Myocyte (in vitro differentiated cells): ENCODE data around the gene HSPA1B. TPM values are rescaled to one million over a fixed set of nuclear protein-coding genes. Genes with fewer than 3 reads are reported as not detected.
"Not testable (repeated sequence)": the region's sequence is repeated elsewhere in the genome, so short reads cannot be mapped to it uniquely, and the experiment has no call there.

Experiments
- DNase-seq: peaks from one replicate; pipeline ENCODE4 v3.0.0-alpha.2; 2012; ENCODE audit warnings: low read depth
- total RNA-seq: library from RNA; depleted of rRNA; stranded (reverse); fragments of >200 nt; gene quantifications from 2 replicates; pipeline ENCODE4 v1.2.3, GENCODE V29; 2014

Gene HSPA1B
- total RNA-seq, 1 donor from 2014 or later, result 98.7 TPM

- DNase-seq, result no peak
Observed at GRCh38 chr6:31825553-31825952, 2.0 kb upstream of the HSPA1B start.

- DNase-seq, result peak; percentile 89
Observed at GRCh38 chr6:31826793-31827285, 699 bp upstream of the HSPA1B start.

DNA sequence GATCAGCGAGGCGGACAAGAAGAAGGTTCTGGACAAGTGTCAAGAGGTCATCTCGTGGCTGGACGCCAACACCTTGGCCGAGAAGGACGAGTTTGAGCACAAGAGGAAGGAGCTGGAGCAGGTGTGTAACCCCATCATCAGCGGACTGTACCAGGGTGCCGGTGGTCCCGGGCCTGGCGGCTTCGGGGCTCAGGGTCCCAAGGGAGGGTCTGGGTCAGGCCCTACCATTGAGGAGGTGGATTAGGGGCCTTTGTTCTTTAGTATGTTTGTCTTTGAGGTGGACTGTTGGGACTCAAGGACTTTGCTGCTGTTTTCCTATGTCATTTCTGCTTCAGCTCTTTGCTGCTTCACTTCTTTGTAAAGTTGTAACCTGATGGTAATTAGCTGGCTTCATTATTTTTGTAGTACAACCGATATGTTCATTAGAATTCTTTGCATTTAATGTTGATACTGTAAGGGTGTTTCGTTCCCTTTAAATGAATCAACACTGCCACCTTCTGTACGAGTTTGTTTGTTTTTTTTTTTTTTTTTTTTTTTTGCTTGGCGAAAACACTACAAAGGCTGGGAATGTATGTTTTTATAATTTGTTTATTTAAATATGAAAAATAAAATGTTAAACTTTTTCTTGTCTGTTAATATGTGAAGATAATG, 2.2 kb downstream of the HSPA1B start:
- peak; percentile 53 for DNase-seq

GRCh38 chr6:31830886-31831335, 3.4 kb downstream of the HSPA1B start:
- no peak for DNase-seq

- DNase-seq, result no peak
Observed at GRCh38 chr6:31831350-31832215, 4.0 kb downstream of the HSPA1B start.

DNA sequence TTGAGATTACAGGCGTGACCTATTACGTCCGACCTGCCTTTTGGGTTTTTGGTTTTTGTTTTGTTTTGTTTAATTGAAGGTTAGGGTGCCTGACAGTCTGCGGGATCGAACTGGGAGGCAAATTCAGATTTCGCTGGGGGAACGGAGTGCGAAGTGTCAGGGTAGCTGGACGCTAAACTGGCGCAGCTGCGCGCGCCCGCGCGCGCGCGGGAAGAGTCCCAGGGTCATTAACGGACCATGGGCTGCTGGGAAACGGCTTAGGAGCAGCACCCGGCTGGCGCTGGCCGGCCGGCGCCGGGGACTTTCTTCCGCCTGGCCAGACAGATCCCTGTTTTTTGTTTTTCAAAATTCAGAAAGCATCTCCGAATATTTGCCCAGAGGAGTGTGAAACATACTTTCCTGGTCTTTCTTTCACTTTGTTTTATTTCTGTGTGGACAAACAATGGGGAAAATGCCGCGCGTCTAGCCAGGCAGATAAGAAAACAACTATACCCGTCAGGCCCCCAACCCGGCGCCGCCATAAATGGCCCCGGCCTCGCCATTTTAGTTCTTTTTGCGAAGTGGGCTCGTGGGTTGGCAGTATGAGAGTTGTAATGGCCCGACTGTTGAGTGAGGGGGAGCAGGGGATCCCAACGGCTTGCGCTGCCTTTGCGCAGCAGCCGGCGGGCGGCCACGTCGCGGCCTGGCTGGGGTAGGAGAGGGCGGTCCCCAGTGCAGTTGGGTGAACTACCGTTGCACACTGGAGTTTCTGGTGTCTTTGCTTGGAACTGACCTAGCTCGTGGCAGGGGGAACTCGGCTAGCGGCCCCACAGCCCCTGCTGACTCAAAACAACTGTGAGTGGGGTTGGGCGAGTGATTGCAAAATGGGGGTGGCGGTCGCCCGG, 7.1 kb downstream of the HSPA1B start:
- DNase-seq, result peak; percentile 92

DNA sequence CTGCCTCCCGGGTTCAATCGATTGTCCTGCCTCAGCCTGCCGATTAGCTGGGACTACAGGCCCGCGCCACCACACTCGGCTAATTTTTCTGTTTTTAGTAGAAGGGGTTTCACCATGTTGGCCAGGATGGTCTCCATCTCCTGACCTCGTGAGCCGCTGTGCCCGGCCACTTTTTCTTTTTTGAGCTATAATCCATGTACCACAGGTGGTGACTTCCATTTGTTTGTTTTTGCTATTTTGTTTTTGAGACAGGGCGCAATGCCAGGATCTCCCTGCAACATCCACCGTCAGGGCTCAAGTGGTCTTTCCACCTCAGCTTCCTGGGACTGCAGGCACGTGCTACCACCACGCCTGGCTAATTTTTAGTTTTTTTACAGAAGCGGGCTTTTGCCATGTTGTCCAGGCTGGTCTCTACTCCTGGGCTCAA, 8.5 kb downstream of the HSPA1B start:
- DNase-seq, result peak; percentile 28

DNA sequence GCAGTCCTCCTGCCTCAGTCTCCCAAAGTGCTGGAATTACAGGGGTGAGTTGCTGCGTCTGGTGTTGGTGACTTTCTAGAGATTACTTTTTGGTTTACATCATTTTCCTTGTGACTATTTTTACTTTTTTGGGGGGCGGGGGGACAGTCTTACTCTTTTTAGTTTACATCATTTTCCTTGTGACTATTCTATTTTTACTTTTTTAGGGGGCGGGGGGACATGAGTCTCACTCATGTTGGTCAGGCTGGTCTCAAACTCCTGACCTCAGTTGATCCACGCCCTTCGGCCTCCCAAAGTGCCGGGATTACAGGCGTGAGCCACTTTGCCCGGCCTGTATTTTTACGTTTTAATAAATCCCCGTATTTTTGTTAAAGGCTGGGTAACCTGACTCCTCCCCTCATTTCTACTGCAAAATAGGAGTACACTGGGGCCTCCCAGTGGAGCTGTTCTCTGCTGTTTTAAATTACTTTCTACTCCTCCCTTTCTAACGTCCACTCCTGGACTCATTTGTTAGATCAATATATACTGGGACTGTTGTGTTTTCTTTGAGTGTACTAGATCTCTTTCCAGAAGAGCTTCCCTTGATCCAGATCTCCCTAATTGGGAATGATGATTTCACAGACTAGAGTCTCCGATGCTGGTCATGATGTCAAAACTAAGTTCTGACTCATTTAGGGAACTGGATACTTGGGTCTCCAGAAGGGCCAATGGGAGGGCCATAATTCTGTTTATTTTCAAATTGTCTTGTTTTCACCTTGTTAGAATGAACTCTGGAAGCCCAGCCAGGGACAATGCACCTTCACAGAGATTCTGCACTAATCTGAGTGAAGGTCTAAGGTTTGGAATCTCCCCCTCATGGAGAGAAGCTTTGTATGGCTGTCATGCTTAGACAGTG, 9.2 kb downstream of the HSPA1B start:
- peak; percentile 61 for DNase-seq

- DNase-seq, result no peak
Observed at GRCh38 chr6:31837369-31838113, 10.0 kb downstream of the HSPA1B start.

GRCh38 chr6:31838114-31838553, 10.6 kb downstream of the HSPA1B start:
- DNase-seq, result not testable (repeated sequence)

- DNase-seq, result no peak
Observed at GRCh38 chr6:31838968-31839367, 11.4 kb downstream of the HSPA1B start.

- DNase-seq, result not testable (repeated sequence)
Observed at GRCh38 chr6:31839779-31840126, 12.2 kb downstream of the HSPA1B start.

DNA sequence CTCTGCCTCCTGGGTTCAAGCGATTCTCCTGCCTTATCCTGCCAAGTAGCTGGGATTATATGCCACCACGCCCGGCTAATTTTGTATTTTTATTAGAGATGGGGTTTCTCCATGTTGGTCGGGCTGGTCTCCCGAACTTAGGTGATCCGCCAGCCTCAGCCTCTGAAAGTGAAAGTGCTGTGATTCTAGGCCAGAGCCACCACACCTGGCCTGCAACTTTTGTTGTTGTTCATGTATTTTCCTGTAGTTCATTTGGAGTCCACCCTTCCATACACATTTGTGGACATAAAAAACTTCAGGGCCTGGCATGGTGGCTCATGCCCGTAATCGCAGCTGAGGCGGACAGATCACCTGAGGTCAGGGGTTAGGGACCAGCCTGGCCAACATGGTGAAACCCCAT, 14.5 kb downstream of the HSPA1B start:
- DNase-seq, result no peak

- DNase-seq, result no peak
Observed at GRCh38 chr6:31844507-31844906, 17.0 kb downstream of the HSPA1B start.

- DNase-seq, result no peak
Observed at GRCh38 chr6:31847276-31847978, 19.9 kb downstream of the HSPA1B start.

- DNase-seq, result no peak
Observed at GRCh38 chr6:31850765-31851484, 23.4 kb downstream of the HSPA1B start.

- DNase-seq, result no peak
Observed at GRCh38 chr6:31851485-31851832, 23.9 kb downstream of the HSPA1B start.

DNA sequence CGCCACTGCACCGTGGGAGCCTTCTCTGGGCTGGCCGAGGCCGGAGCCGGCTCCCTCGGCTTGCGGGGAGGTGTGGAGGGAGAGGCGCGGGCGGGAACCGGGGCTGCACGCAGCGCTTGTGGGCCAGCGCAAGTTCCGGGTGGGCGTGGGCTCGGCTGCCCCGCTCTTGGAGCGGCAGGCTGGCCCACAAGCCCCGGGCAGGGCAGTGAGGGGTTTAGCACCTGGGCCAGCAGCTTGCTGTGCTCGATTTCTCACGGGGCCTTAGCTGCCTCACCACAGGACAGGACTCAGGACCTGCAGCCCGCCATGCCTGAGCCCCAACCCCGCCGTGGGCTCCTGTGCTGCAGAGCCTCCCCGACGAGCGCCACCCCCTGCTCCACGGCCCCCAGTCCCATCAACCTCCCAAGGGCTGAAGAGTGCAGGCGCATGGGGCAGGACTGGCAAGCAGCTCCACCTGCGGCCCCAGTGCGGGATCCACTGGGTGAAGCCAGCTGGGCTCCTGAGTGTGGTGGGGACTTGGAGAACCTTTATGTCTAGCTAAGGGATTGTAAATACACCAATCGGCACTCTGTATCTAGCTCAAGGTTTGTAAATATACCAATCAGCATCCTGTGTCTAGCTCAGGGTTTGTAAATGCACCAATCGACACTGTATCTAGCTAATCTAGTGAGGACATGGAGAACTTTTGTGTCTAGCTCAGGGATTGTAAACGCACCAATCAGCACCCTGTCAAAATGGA, 24.6 kb downstream of the HSPA1B start:
- not testable (repeated sequence) for DNase-seq
